ENCODE results near the gene CCNY.

- no peak for TF ChIP-seq CTCF (IDR thresholded peaks at IDR 0.05; ENCODE audit: low read length)
- no peak for TF ChIP-seq EZH2 (optimal IDR thresholded peaks at IDR 0.05; ENCODE audit: low read depth, low read length)
Observed at GRCh38 chr10:35428521-35428920, 92.2 kb downstream of the CCNY start.

Data from MM.1S (cell line).